ENCODE data around the gene HK1. TPM values are rescaled to one million over a fixed set of nuclear protein-coding genes. Genes with fewer than 3 reads are reported as not detected.

HK1 gene
- total RNA-seq, 1 donor from 2014 or later = 61.3 TPM

GRCh38 chr10:69438536-69439349 is 160.4 kb downstream of the HK1 start:
- Mint-ChIP-seq H3K27me3 (ENCODE audit: unreplicated experiment) (peaks cover 3% of the 10 kb centered on the region), H3K4me3 (ENCODE audit: unreplicated experiment) (peak overlapping the region; percentile 14), H3K4me1 (ENCODE audit: unreplicated experiment) (peaks cover 19% of the 10 kb centered on the region), H3K9me3 (ENCODE audit: unreplicated experiment) (no peaks in the 10 kb centered on the region), H3K36me3 (ENCODE audit: unreplicated experiment) (no peaks in the 10 kb centered on the region), H3K27ac (ENCODE audit: unreplicated experiment) (peak overlapping the region; percentile 54)
- DNase-seq (ENCODE audit: extremely low spot score, unreplicated experiment) = no peak
- TF ChIP-seq CTCF (IDR thresholded peaks at IDR 0.05) = no peak

DNA sequence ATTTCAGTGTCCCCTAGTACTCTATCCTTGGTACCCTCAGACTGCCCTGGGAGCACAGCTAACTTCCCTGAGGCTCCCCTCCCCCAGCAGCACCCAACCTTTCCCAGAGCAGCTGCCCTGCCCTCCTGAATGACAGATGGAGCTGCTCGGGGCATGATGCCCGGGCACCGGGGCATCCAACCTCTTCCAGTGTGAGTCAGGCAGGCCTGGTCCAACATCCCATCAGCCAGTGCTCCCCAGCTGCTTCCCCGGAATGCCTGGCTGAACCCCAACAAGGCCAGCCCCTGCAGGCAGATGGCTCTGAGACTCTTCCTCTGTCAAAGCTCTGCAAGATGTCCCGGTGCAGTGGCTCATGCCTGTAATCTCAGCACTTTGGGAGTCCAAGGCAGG is 161.0 kb downstream of the HK1 start:
- Mint-ChIP-seq H3K4me1 (ENCODE audit: unreplicated experiment) (peaks cover 19% of the 10 kb centered on the region), H3K27me3 (ENCODE audit: unreplicated experiment) (no peaks in the 10 kb centered on the region), H3K36me3 (ENCODE audit: unreplicated experiment) (no peaks in the 10 kb centered on the region), H3K4me3 (ENCODE audit: unreplicated experiment) (no peak overlapping the region), H3K9me3 (ENCODE audit: unreplicated experiment) (no peaks in the 10 kb centered on the region), H3K27ac (ENCODE audit: unreplicated experiment) (no peak overlapping the region)
- no peak for TF ChIP-seq CTCF (IDR thresholded peaks at IDR 0.05)
- DNase-seq (ENCODE audit: extremely low spot score, unreplicated experiment) = no peak

DNA sequence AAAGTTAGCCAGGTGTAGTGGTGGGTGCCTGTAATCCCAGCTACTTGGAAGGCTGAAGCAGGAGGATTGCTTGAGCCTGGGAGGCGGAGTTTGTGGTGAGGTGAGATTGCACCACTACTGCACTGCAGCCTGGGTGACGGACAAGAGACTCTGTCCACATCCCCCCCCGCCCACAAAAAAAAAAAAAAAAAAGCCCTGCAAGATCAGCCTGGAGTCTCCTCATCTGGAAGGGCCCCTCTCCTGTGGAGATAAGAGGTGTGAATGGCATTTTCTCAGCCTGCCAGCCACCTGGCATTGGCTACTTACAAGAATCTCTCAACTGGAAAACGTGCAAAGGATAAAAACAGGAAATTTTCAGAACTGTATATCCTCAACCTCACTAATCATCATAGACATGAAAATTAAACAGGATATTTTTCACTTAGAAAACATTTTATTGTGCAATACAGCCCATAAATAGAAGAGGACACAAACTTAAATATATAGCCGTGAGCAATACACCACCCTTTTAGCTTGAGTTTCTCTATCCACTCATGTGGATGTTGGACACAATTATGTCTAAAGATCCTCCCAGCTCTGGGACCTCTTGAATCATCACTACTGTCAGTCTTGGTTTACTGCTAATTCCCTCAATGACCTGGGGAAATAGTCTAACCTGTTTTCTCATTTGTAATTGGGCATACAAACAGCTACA is 161.7 kb downstream of the HK1 start:
- Mint-ChIP-seq H3K36me3 (ENCODE audit: unreplicated experiment) (no peaks in the 10 kb centered on the region), H3K4me3 (ENCODE audit: unreplicated experiment) (no peak overlapping the region), H3K4me1 (ENCODE audit: unreplicated experiment) (peaks cover 19% of the 10 kb centered on the region), H3K9me3 (ENCODE audit: unreplicated experiment) (no peaks in the 10 kb centered on the region), H3K27me3 (ENCODE audit: unreplicated experiment) (no peaks in the 10 kb centered on the region), H3K27ac (ENCODE audit: unreplicated experiment) (no peak overlapping the region)
- TF ChIP-seq CTCF (IDR thresholded peaks at IDR 0.05) = no peak
- DNase-seq (ENCODE audit: extremely low spot score, unreplicated experiment) = no peak

GRCh38 chr10:69443354-69443753 is 165.1 kb downstream of the HK1 start:
- H3K4me1 Mint-ChIP-seq (ENCODE audit: unreplicated experiment) = peaks cover 12% of the 10 kb centered on the region
- no peak for TF ChIP-seq CTCF (IDR thresholded peaks at IDR 0.05)
- no peaks in the 10 kb centered on the region for H3K36me3 Mint-ChIP-seq (ENCODE audit: unreplicated experiment)
- no peaks in the 10 kb centered on the region for H3K27me3 Mint-ChIP-seq (ENCODE audit: unreplicated experiment)
- no peak overlapping the region for H3K27ac Mint-ChIP-seq (ENCODE audit: unreplicated experiment)
- H3K4me3 Mint-ChIP-seq (ENCODE audit: unreplicated experiment) = no peak overlapping the region
- no peaks in the 10 kb centered on the region for H3K9me3 Mint-ChIP-seq (ENCODE audit: unreplicated experiment)
- DNase-seq (ENCODE audit: extremely low spot score, unreplicated experiment) = no peak

DNA sequence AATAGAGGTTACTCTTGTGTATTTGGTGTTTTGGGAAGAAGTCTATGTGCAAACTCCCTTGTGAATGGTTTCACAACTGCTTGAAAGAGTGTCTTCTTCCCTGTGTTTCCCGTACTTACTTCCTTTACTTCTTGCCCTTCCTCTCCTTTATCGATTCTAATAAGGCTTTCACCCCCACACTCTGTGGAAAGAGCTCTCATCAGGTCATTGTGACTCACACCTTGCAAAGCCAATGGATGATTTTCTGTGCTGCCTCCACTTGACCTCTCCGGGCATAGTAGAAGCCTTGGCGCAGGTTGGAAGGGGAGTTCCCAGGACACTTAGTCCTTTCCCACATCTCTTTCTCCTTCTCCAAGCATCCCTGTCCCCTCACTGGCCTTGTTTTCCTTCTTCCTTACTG is 166.7 kb downstream of the HK1 start:
- Mint-ChIP-seq H3K4me1 (ENCODE audit: unreplicated experiment) (peaks cover 4% of the 10 kb centered on the region), H3K4me3 (ENCODE audit: unreplicated experiment) (no peak overlapping the region), H3K36me3 (ENCODE audit: unreplicated experiment) (no peaks in the 10 kb centered on the region), H3K9me3 (ENCODE audit: unreplicated experiment) (no peaks in the 10 kb centered on the region), H3K27ac (ENCODE audit: unreplicated experiment) (no peak overlapping the region), H3K27me3 (ENCODE audit: unreplicated experiment) (no peaks in the 10 kb centered on the region)
- TF ChIP-seq CTCF (IDR thresholded peaks at IDR 0.05) = no peak
- DNase-seq (ENCODE audit: extremely low spot score, unreplicated experiment) = no peak
